ENCODE data around the gene B3GAT3.

DNA sequence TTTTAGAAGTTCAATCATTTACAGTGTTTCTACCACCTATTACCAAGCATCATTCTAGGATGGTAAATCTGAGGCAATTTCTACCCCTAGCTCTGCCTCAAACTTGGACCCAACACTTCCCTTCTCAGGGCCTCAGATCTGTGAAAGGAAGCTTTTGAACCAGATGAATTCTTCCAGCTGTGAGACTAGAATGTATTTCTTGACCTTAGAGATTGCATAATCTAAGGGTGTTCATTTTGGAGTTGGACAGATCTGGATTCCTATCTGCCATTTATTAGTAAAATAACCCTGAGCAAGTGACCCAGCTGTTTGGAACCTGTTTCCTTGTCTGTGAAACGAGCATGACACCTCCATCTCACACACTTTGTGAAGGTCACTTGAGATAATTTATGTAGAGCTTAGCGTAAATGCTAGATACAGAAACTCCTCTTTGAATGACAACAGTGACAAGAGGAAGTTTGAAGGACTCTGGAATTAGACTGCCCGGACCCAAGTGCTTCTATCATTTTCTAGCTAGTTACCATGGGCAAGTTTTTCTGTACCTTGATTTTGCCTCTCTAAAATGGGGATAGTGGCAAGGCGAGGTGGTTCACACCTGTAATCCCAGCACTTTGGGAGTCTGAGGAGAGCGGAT, 35.1 kb upstream of the B3GAT3 start:
- TF ChIP-seq EZH2 (IDR thresholded peaks at IDR 0.05) = no peak
- no peak for TF ChIP-seq POLR2AphosphoS5 (IDR thresholded peaks at IDR 0.05; ENCODE audit: borderline replicate concordance, low read depth, low read length)
- TF ChIP-seq FOXP2 (optimal IDR thresholded peaks at IDR 0.05; ENCODE audit: control extremely low read depth, extremely low read length, insufficient read depth) = no peak

All from SK-N-MC (cell line).